Measurements from ENCODE around the gene KIF26B. TPM values are rescaled to one million over a fixed set of nuclear protein-coding genes. Genes with fewer than 3 reads are reported as not detected.

KIF26B gene
- total and polyA plus RNA-seq, 8 donors, result 0.27 to 4.5 (median 0.63) TPM

GRCh38 chr1:245306020-245306419 is 151.2 kb downstream of the KIF26B start:
- H3K36me3 ChIP-seq, result no peaks in the 10 kb centered on the region
- no peak overlapping the region for H3K4me3 ChIP-seq
- FAIRE-seq (no peak), ATAC-seq (no peak), DNase-seq (no peak)
- 77 to 85% methylated on average over 1 of the region's 1 CpG for WGBS, 2 donors
- TF ChIP-seq, protein P1, sequence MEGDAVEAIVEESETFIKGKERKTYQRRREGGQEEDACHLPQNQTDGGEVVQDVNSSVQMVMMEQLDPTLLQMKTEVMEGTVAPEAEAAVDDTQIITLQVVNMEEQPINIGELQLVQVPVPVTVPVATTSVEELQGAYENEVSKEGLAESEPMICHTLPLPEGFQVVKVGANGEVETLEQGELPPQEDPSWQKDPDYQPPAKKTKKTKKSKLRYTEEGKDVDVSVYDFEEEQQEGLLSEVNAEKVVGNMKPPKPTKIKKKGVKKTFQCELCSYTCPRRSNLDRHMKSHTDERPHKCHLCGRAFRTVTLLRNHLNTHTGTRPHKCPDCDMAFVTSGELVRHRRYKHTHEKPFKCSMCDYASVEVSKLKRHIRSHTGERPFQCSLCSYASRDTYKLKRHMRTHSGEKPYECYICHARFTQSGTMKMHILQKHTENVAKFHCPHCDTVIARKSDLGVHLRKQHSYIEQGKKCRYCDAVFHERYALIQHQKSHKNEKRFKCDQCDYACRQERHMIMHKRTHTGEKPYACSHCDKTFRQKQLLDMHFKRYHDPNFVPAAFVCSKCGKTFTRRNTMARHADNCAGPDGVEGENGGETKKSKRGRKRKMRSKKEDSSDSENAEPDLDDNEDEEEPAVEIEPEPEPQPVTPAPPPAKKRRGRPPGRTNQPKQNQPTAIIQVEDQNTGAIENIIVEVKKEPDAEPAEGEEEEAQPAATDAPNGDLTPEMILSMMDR (IDR thresholded peaks at IDR 0.05), result no peak
- no peaks in the 10 kb centered on the region for H3K9me3 ChIP-seq
- intact Hi-C loops (cut with DNase I), result no loop called here
- no peak overlapping the region for H3K27ac ChIP-seq
- H3K4me1 ChIP-seq, result no peaks in the 10 kb centered on the region
- H3K27me3 ChIP-seq, result peaks cover 0 to 15% (median 0%) of the 10 kb centered on the region in 4 donors

DNA sequence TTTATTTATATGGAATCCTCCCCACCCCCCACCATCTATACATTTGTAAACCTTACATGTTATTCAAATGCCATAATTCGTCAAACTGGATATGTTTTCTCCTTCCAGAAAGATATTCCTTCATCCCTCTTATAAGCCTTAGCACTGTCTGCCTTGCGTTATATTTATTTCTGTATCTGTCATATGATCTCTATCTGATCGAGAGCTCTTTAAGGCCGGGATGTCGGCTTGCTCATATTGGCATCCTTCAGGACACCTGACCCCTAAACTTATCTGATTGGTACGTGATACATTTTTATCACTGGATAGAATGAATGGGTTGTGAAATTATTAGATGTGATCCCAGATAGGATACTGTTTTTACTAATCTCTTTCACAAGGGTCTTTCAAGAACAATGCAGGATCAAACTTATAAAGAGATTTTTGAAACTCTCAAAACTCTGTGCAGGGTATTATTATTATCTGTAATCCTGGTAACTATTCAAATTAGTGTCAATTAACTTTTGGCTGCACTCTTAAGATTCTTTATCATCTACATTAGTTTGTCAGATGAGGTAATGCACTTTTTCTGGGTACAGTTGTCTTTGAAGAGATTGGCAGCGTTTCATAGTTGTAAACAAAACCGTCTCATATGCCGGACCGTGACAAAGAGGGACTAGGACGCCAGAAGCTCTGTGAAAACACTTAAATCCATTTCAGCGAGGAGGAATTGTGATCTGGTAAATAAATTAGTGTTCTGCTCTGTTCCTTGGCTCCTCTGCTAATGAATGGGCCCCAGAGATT is 152.0 kb downstream of the KIF26B start:
- no peak for FAIRE-seq
- DNase-seq, result no peak
- no peaks in the 10 kb centered on the region for H3K9me3 ChIP-seq
- ATAC-seq, result no peak
- H3K4me3 ChIP-seq, result no peak overlapping the region
- WGBS, 2 donors, result 33 to 41% methylated on average over 12 of the region's 12 CpGs
- H3K36me3 ChIP-seq, result no peaks in the 10 kb centered on the region
- TF ChIP-seq, protein P1 (IDR thresholded peaks at IDR 0.05), result no peak
- peaks cover 0 to 15% (median 0%) of the 10 kb centered on the region in 4 donors for H3K27me3 ChIP-seq
- no peak overlapping the region for H3K27ac ChIP-seq
- H3K4me1 ChIP-seq, result no peaks in the 10 kb centered on the region
- intact Hi-C loops (cut with DNase I), result no loop called here

DNA sequence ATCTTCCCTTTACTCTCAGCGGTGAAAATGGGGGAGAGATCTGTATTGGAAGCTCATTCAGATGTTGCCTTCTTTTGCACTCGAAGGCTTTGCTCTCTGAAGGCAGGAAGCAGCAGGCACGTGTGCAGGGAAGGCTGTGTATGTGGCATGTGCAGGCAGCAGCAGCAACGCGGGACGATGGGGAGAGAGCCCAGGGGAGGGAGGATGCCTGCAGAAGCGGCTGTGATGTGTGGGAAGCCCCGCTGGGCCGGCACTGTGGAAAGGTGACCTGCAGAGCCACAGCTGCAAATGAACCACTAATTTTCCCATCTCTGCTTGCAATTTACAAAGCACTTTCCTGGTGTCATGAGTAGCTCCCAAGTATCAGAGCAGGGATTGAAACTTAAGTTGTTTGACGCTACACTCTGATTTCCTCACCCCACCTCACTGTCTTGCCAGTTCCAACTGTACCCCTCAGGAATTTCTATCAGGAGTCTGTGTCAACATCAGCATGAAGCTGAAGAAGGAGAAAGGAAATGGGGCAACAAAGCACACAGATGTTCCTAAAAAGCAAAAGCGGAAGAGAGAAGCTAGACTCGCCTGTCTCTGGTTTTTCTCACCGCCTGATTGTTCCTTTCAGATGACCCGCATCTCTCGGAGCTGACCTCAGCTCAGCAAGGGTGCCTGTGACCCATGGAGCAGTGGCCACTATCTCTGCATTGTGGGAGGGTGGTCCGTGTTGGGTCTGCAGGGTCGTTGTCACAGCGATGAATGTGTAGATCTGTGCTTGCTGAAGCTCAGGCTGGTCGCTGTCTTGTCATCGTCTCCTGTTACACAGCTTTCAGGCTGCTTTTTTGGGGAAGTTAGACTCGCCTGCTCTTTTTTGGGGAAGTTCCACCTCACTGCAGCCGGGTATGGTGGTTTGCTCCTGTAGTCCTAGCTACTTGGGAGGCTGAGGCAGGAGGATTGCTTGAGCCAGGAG is 156.1 kb downstream of the KIF26B start:
- H3K9me3 ChIP-seq, result no peaks in the 10 kb centered on the region
- peaks cover 0 to 6% (median 0%) of the 10 kb centered on the region in 4 donors for H3K27me3 ChIP-seq
- ATAC-seq (peak in 2 of 4 donors; percentile 50 to 64), DNase-seq (peak in 1 of 6 donors; percentile 25), FAIRE-seq (no peak)
- no peaks in the 10 kb centered on the region for H3K36me3 ChIP-seq
- no peaks in the 10 kb centered on the region for H3K4me1 ChIP-seq
- H3K4me3 ChIP-seq, result no peak overlapping the region
- 37 to 52% methylated on average over 22 of the region's 22 CpGs for WGBS, 2 donors
- TF ChIP-seq, protein P1 (IDR thresholded peaks at IDR 0.05), result no peak
- intact Hi-C loops (cut with DNase I), result no loop called here
- no peak overlapping the region for H3K27ac ChIP-seq

- intact Hi-C loops (cut with DNase I), result no loop called here
- Histone ChIP-seq H3K27me3 (no peaks in the 10 kb centered on the region), H3K9me3 (no peaks in the 10 kb centered on the region), H3K36me3 (no peaks in the 10 kb centered on the region), H3K4me1 (no peaks in the 10 kb centered on the region), H3K27ac (no peak overlapping the region), H3K4me3 (no peak overlapping the region)
- DNase-seq, result no peak
- no peak for FAIRE-seq
- WGBS, 2 donors, result 73 to 82% methylated on average over 8 of the region's 8 CpGs
- ATAC-seq, result no peak
- TF ChIP-seq, protein P1 (IDR thresholded peaks at IDR 0.05), result no peak
Measured at GRCh38 chr1:245311887-245312536, 157.2 kb downstream of the KIF26B start.

Measured in pancreas (tissue), 10 donors.